Right lobe of liver (tissue), 6 donors: ENCODE data around the gene ZFAND3. TPM values are rescaled to one million over a fixed set of nuclear protein-coding genes. Genes with fewer than 3 reads are reported as not detected.

Experiments
- ATAC-seq, 4 donors: fragments of 200-7000 bp; cut with Tn5 transposase; one replicate each; pipeline ENCODE4 v1.9.1; 2020; ENCODE audit warnings: mild to moderate bottlenecking in 4 of 4, moderate library complexity in 4 of 4
- DNase-seq, 3 donors: peaks; one replicate each; pipeline ENCODE4 v3.0.0-alpha.2; 2020
- H3K27ac ChIP-seq, 3 donors: fragments of 200-600 bp; one replicate each; pipeline ENCODE4 v1.8.0; 2022
- H3K27me3 ChIP-seq, 2 donors: fragments of 200-600 bp; one replicate each; pipeline ENCODE4 v1.8.0; 2022
- H3K36me3 ChIP-seq, 4 donors: fragments of 200-600 bp; sonication (generic) in 1 of 4; one replicate each; pipeline versions ENCODE4 v1.5.1 to v1.8.0; 2017 to 2022; ENCODE audit warnings: control low read depth in 1 of 4
- H3K4me1 ChIP-seq, 4 donors: fragments of 200-600 bp; sonication (generic) in 1 of 4; one replicate each; pipeline versions ENCODE4 v1.5.1 to v1.8.0; 2017 to 2022; ENCODE audit warnings: control low read depth in 1 of 4
- H3K4me3 ChIP-seq, 3 donors: fragments of 200-600 bp; one replicate each; pipeline ENCODE4 v1.8.0; 2022
- H3K9me3 ChIP-seq, 4 donors: fragments of 200-600 bp; sonication (generic) in 1 of 4; one replicate each; pipeline versions ENCODE4 v1.5.1 to v1.8.0; 2017 to 2022; ENCODE audit warnings: control low read depth in 1 of 4
- POLR2A ChIP-seq: fragments of 450-650 bp; IDR thresholded peaks from one replicate; pipeline ENCODE4 v1.6.1; 2017; ENCODE audit warnings: antibody characterized with exemption, mild to moderate bottlenecking
- WGBS: methylation state at CpG from one replicate; pipeline ENCODE4 v1.1.6; 2018; ENCODE audit warnings: low coverage, low lambda C conversion rate; ENCODE audit not compliant: insufficient coverage; ENCODE audit errors: missing lambda C conversion rate; 5-methylcytosine and 5-hydroxymethylcytosine counted together
- intact Hi-C, 2 donors: fragments of 100-400 bp; cut with DNase I; formaldehyde crosslinking; loops; one replicate each; pipeline versions ENCODE4 v1.11.2 to v1.14.1; 2022
- total RNA-seq, 6 experiments: library from RNA; depleted of rRNA in 2 of 6; stranded (reverse); fragments of >200 nt in 2 of 6; fragmentation: NEBNext Ultra II Directional in 3 of 6; extraction: Animal tissue kit (Norgen Biotek cat#: 25700) in 3 of 6; gene quantifications; one replicate each; pipeline versions ENCODE4 v1.1.0 to v1.2.4, GENCODE V29; 2016 to 2023
- TF ChIP-seq, protein P1 (sequence below), 4 donors: fragments of 200-600 bp in 3 of 4; fragments of 450-650 bp in 1 of 4; IDR thresholded peaks; one replicate each; pipeline versions ENCODE4 v1.5.1 to v1.8.0; 2016 to 2022; ENCODE audit warnings: antibody characterized with exemption in 4 of 4, mild to moderate bottlenecking in 2 of 4
- donor health status: DM: no; HTN: yes; CAD: no.
- donor health status: DM: no; HTN: no; CAD: no.
- donor health status: DM: no; HTN: no; CAD: no.
- donor health status: DM: no; HTN: yes; CAD: no.
- donor health status: DM: no; HTN: yes; CAD: no.

ZFAND3 gene
- total RNA-seq, 6 experiments from 2014 or later = 43.1 to 66.5 (median 53.2) TPM

DNA sequence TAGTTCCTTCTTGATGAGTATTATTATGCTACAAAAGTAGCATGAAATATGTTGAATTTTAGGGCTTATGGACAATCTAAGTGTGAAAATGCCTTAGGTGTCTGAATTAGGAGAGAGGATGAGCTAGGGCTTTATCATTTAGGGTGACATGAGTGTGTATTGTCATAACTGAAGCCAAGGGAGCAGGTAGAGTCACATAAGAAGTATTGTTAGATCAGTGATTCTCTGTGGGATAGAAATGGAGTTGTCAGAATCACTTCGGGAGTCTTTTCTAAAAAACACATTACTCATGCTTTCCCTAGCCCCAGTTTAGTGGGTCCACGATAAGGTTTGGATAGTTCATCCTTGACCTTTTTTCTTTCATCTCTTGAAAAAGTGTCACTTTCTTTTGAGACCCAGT is 16.4 kb downstream of the ZFAND3 start:
- Histone ChIP-seq H3K9me3 (no peaks in the 10 kb centered on the region), H3K36me3 (no peaks in the 10 kb centered on the region), H3K27ac (no peak overlapping the region), H3K4me1 (peaks cover 0 to 13% (median 2%) of the 10 kb centered on the region in 4 donors), H3K4me3 (no peak overlapping the region), H3K27me3 (no peaks in the 10 kb centered on the region)
- TF ChIP-seq, protein P1, sequence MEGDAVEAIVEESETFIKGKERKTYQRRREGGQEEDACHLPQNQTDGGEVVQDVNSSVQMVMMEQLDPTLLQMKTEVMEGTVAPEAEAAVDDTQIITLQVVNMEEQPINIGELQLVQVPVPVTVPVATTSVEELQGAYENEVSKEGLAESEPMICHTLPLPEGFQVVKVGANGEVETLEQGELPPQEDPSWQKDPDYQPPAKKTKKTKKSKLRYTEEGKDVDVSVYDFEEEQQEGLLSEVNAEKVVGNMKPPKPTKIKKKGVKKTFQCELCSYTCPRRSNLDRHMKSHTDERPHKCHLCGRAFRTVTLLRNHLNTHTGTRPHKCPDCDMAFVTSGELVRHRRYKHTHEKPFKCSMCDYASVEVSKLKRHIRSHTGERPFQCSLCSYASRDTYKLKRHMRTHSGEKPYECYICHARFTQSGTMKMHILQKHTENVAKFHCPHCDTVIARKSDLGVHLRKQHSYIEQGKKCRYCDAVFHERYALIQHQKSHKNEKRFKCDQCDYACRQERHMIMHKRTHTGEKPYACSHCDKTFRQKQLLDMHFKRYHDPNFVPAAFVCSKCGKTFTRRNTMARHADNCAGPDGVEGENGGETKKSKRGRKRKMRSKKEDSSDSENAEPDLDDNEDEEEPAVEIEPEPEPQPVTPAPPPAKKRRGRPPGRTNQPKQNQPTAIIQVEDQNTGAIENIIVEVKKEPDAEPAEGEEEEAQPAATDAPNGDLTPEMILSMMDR (IDR thresholded peaks at IDR 0.05) = no peak
- no peak for TF ChIP-seq POLR2A
- ATAC-seq (no peak), DNase-seq (no peak)
- 73% methylated on average over 2 of the region's 2 CpGs for whole genome bisulfite sequencing
- intact Hi-C loops = no loop called here

- no peak for TF ChIP-seq POLR2A
- TF ChIP-seq, protein P1 (IDR thresholded peaks at IDR 0.05) = no peak
- H3K4me3 ChIP-seq = no peak overlapping the region
- peaks cover 0 to 30% (median 3%) of the 10 kb centered on the region in 4 donors for H3K4me1 ChIP-seq
- DNase-seq (no peak), ATAC-seq (no peak)
- H3K27me3 ChIP-seq = no peaks in the 10 kb centered on the region
- no peaks in the 10 kb centered on the region for H3K36me3 ChIP-seq
- 49% methylated on average over 3 of the region's 3 CpGs for WGBS
- H3K9me3 ChIP-seq = no peaks in the 10 kb centered on the region
- no peak overlapping the region for H3K27ac ChIP-seq
- intact Hi-C loops = no loop called here
These were observed 18.8 kb downstream of the ZFAND3 start for GRCh38 chr6:37838219-37838921.

DNA sequence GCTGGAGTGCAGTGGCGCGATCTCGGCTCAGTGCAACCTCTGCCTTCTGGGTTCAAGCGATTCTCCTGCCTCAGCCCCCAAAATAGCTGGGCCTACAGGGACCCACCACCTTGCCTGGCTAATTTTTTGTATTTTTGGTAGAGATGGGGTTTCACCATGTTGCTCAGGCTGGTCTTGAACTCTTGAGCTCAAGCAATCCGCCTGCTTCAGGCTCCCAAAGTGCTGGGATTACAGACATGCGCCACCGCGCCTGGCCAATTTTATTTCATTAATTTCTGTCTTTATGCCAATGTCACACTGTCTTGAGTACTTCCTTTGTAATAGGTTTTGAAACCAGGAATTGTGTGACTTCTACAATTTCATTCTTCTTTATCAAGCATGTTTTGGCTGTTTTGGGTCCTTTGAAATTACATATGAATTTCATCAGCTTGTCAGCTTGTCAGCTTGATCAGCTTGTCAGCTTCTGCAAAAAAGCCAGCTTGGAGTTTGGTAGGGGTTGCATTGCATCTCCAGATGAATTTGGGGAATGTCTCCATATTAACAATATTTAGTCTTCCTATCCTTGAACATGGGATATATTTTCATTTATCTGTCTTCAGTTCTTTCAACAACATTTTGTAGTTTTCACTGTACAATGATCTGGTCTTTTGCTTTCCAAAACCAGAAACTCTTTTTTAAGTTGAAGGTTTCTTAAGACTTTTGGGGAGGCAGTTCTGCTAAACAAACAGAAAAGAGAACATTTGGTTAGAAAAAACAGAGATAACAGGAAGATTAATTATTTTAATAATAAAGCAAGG is 20.8 kb downstream of the ZFAND3 start:
- DNase-seq (no peak), ATAC-seq (no peak)
- no peaks in the 10 kb centered on the region for H3K36me3 ChIP-seq
- intact Hi-C loops = no loop called here
- no peak overlapping the region for H3K27ac ChIP-seq
- H3K4me3 ChIP-seq = no peak overlapping the region
- peaks cover 0 to 47% (median 15%) of the 10 kb centered on the region in 4 donors for H3K4me1 ChIP-seq
- no peaks in the 10 kb centered on the region for H3K9me3 ChIP-seq
- no peak for TF ChIP-seq POLR2A
- TF ChIP-seq, protein P1 (IDR thresholded peaks at IDR 0.05) = no peak
- 83% methylated on average over 8 of the region's 8 CpGs for WGBS
- H3K27me3 ChIP-seq = no peaks in the 10 kb centered on the region

DNA sequence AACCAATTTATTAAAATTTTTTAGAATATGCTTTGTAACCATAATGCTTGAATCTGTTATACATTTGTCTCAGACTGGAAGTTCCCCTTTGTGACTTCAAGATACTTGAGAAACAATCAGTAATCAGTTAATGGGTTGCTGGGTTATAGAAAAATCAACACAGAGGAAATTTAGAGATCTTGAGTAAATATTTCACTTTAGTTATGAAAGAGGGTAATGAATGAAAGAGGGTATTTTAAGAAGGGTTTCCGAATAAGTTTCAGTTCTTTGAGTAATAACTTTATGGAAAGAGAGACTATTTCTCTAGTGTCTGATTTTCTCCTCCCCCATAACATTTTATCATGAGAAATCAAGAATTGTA is 21.4 kb downstream of the ZFAND3 start:
- DNase-seq (no peak), ATAC-seq (no peak)
- Histone ChIP-seq H3K9me3 (no peaks in the 10 kb centered on the region), H3K4me3 (no peak overlapping the region), H3K36me3 (no peaks in the 10 kb centered on the region), H3K27me3 (no peaks in the 10 kb centered on the region), H3K27ac (no peak overlapping the region), H3K4me1 (peaks cover 0 to 53% (median 16%) of the 10 kb centered on the region in 4 donors)
- 14% methylated on average over 1 of the region's 1 CpG for WGBS
- no peak for TF ChIP-seq POLR2A
- TF ChIP-seq, protein P1 (IDR thresholded peaks at IDR 0.05) = no peak
- intact Hi-C loops = no loop called here
